GM23248 (cell line): ENCODE results near the gene KIR3DL1. TPM values are rescaled to one million over a fixed set of nuclear protein-coding genes. Genes with fewer than 3 reads are reported as not detected.
"Not testable (repeated sequence)": the region's sequence is repeated elsewhere in the genome, so short reads cannot be mapped to it uniquely, and the experiment has no call there.

ENCODE experiments used
- DNase-seq: peaks from one replicate; pipeline ENCODE4 v3.0.0-alpha.2; 2015
- H2AFZ ChIP-seq: fragments of 200-600 bp; sonication (generic); 2 replicates; pipeline ENCODE4 v1.6.1; 2016; ENCODE audit warnings: antibody characterized with exemption
- H3F3A ChIP-seq: fragments of 200-600 bp; sonication (generic); 2 replicates; pipeline ENCODE4 v1.6.1; 2016; ENCODE audit warnings: mild to moderate bottlenecking, antibody characterized with exemption, mixed run types; ENCODE audit not compliant: insufficient read depth
- H3K27ac ChIP-seq: fragments of 200-600 bp; sonication (generic); 2 replicates; pipeline ENCODE4 v1.5.1; 2016; ENCODE audit warnings: mild to moderate bottlenecking
- H3K27me3 ChIP-seq: fragments of 200-600 bp; sonication (generic); replicated peaks from 2 replicates; pipeline ENCODE4 v1.6.1; 2016; ENCODE audit warnings: mild to moderate bottlenecking; ENCODE audit not compliant: insufficient read depth
- H3K36me3 ChIP-seq: fragments of 200-600 bp; sonication (generic); 2 replicates; pipeline ENCODE4 v1.6.1; 2016; ENCODE audit warnings: low read depth, mild to moderate bottlenecking
- H3K4me1 ChIP-seq: fragments of 200-600 bp; sonication (generic); 2 replicates; pipeline ENCODE4 v1.6.1; 2016; ENCODE audit warnings: mild to moderate bottlenecking; ENCODE audit not compliant: insufficient read depth
- H3K4me2 ChIP-seq: fragments of 200-600 bp; sonication (generic); one replicate; pipeline ENCODE4 v1.6.1; 2016; ENCODE audit warnings: mild to moderate bottlenecking; ENCODE audit not compliant: unreplicated experiment
- H3K4me3 ChIP-seq: fragments of 200-600 bp; sonication (generic); 2 replicates; pipeline ENCODE4 v1.5.1; 2016; ENCODE audit warnings: mild to moderate bottlenecking
- H3K79me2 ChIP-seq: fragments of 200-600 bp; sonication (generic); 2 replicates; pipeline ENCODE4 v1.6.1; 2016; ENCODE audit warnings: mild to moderate bottlenecking; ENCODE audit not compliant: insufficient read depth
- H3K9ac ChIP-seq: fragments of 200-600 bp; sonication (generic); 2 replicates; pipeline ENCODE4 v1.6.1; 2016; ENCODE audit warnings: mild to moderate bottlenecking
- H3K9me2 ChIP-seq: fragments of 200-600 bp; sonication (generic); 2 replicates; pipeline ENCODE4 v1.6.1; 2016; ENCODE audit warnings: mixed run types, mild to moderate bottlenecking, moderate library complexity; ENCODE audit not compliant: insufficient read depth
- H3K9me3 ChIP-seq: fragments of 200-600 bp; sonication (generic); one replicate; pipeline ENCODE4 v1.6.1; 2017; ENCODE audit warnings: low read depth
- H4K20me1 ChIP-seq: fragments of 200-600 bp; sonication (generic); 2 replicates; pipeline ENCODE4 v1.6.0; 2016; ENCODE audit not compliant: insufficient read depth
- EZH2 ChIP-seq: fragments of 200-600 bp; sonication (generic); IDR thresholded peaks from 2 replicates; pipeline ENCODE4 v1.6.1; 2018; ENCODE audit warnings: antibody characterized with exemption, mild to moderate bottlenecking; ENCODE audit not compliant: insufficient read depth, poor library complexity, severe bottlenecking
- EZH2phosphoT487 ChIP-seq: fragments of 200-600 bp; sonication (generic); IDR thresholded peaks from 2 replicates; pipeline ENCODE4 v1.6.1; 2018; ENCODE audit warnings: antibody characterized with exemption, moderate library complexity, mild to moderate bottlenecking, low read depth; ENCODE audit not compliant: insufficient read depth
- WGBS, 2 experiments: methylation state at CpG; one replicate each; pipeline ENCODE4 v1.1.6; 2015 to 2017; ENCODE audit warnings: low lambda C conversion rate in 2 of 2, low coverage in 1 of 2; ENCODE audit errors: missing lambda C conversion rate in 2 of 2; 5-methylcytosine and 5-hydroxymethylcytosine counted together
- in situ Hi-C: fragments of 300-500 bp; cut with MboI; formaldehyde crosslinking; loops from 2 replicates; pipeline ENCODE4 v1.15.0; 2020
- polyA plus RNA-seq: library from polyadenylated mRNA; unstranded; fragments of >200 nt; fragmentation: Nextera tagmentation; extraction: Ambion mirVana; gene quantifications from 2 replicates; pipeline ENCODE4 v1.2.1, GENCODE V29; 2016
- total RNA-seq: library from RNA; depleted of rRNA; stranded (reverse); fragments of >200 nt; shearing (Covaris generic); gene quantifications from 2 replicates; pipeline ENCODE4 v1.2.3, GENCODE V29; 2014

KIR3DL1 gene
- total and polyA plus RNA-seq, 2 experiments from 2014 or later, result not detected

- H3K4me2 ChIP-seq, H4K20me1 ChIP-seq, H2AFZ ChIP-seq, H3K9me2 ChIP-seq, H3K27me3 ChIP-seq, H3K9me3 ChIP-seq, in situ Hi-C loops, H3K4me3 ChIP-seq, H3K27ac ChIP-seq, DNase-seq, H3K36me3 ChIP-seq, H3K4me1 ChIP-seq, H3F3A ChIP-seq, H3K79me2 ChIP-seq, H3K9ac ChIP-seq: not testable (repeated sequence)
- 15 to 18% methylated on average over 8 of the region's 8 CpGs for WGBS, 2 experiments
Observed at GRCh38 chr19:54843171-54843570, 26.9 kb downstream of the KIR3DL1 start.

- H3K4me2 ChIP-seq, in situ Hi-C loops, H2AFZ ChIP-seq, H3K9ac ChIP-seq, DNase-seq, H3K9me2 ChIP-seq, H4K20me1 ChIP-seq, H3K9me3 ChIP-seq, H3K27ac ChIP-seq, H3F3A ChIP-seq, H3K4me1 ChIP-seq, H3K4me3 ChIP-seq, H3K79me2 ChIP-seq, H3K27me3 ChIP-seq, H3K36me3 ChIP-seq: not testable (repeated sequence)
- WGBS, 2 experiments, result 57% methylated on average over 16 of the region's 16 CpGs
Observed at GRCh38 chr19:54850061-54850640, 33.9 kb downstream of the KIR3DL1 start, which contains the start of gene KIR3DL2. Gene KIR3DL2, plus strand, starts transcription at chr19:54850443. Its CDS starts 33 bp downstream, at chr19:54850476.

GRCh38 chr19:54850930-54851329 lies 34.7 kb downstream of the KIR3DL1 start:
- Histone ChIP-seq H4K20me1 (no peaks in the 10 kb centered on the region), H3F3A (no peaks in the 10 kb centered on the region), H3K9ac (no peak overlapping the region), H3K27ac (no peak overlapping the region), H3K9me2 (no peaks in the 10 kb centered on the region), H3K27me3 (no peaks in the 10 kb centered on the region), H3K79me2 (no peaks in the 10 kb centered on the region), H3K36me3 (no peaks in the 10 kb centered on the region), H2AFZ (no peak overlapping the region), H3K4me3 (no peak overlapping the region), H3K4me1 (no peaks in the 10 kb centered on the region), H3K4me2 (no peak overlapping the region), H3K9me3 (no peaks in the 10 kb centered on the region)
- no peak for DNase-seq
- in situ Hi-C loops, result no loop called here
- 27 to 60% methylated on average over 1 to 2 of the region's 2 CpGs for WGBS, 2 experiments
- TF ChIP-seq EZH2phosphoT487, result no peak
- TF ChIP-seq EZH2, result no peak

- WGBS, 2 experiments, result 49 to 54% methylated on average over 7 of the region's 7 CpGs
- H3K79me2 ChIP-seq, result no peaks in the 10 kb centered on the region
- no peaks in the 10 kb centered on the region for H3K36me3 ChIP-seq
- DNase-seq, result no peak
- TF ChIP-seq EZH2 (no peak), EZH2phosphoT487 (no peak)
- H2AFZ ChIP-seq, result no peak overlapping the region
- no peaks in the 10 kb centered on the region for H3K9me3 ChIP-seq
- no peaks in the 10 kb centered on the region for H3K9me2 ChIP-seq
- no peak overlapping the region for H3K4me2 ChIP-seq
- H3K9ac ChIP-seq, result no peak overlapping the region
- H3K27ac ChIP-seq, result no peak overlapping the region
- H3K27me3 ChIP-seq, result no peaks in the 10 kb centered on the region
- H3K4me1 ChIP-seq, result no peaks in the 10 kb centered on the region
- H4K20me1 ChIP-seq, result no peaks in the 10 kb centered on the region
- H3K4me3 ChIP-seq, result no peak overlapping the region
- H3F3A ChIP-seq, result no peaks in the 10 kb centered on the region
- in situ Hi-C loops, result no loop called here
Observed at GRCh38 chr19:54851353-54851752, 35.1 kb downstream of the KIR3DL1 start.

GRCh38 chr19:54855241-54855640 lies 39.0 kb downstream of the KIR3DL1 start:
- H3K27me3 ChIP-seq, H3K9me3 ChIP-seq, H3K4me1 ChIP-seq, in situ Hi-C loops, DNase-seq, H3K27ac ChIP-seq, H3F3A ChIP-seq, H3K36me3 ChIP-seq, H3K4me2 ChIP-seq, H3K9me2 ChIP-seq, H4K20me1 ChIP-seq, H3K9ac ChIP-seq, H3K4me3 ChIP-seq, H2AFZ ChIP-seq, H3K79me2 ChIP-seq: not testable (repeated sequence)
- WGBS, 2 experiments, result 0 to 8% methylated on average over 1 of the region's 1 CpG

- in situ Hi-C loops, H3K9me2 ChIP-seq, H3K9me3 ChIP-seq, H3K4me1 ChIP-seq, H2AFZ ChIP-seq, H4K20me1 ChIP-seq, H3K9ac ChIP-seq, H3K4me3 ChIP-seq, H3K27me3 ChIP-seq, DNase-seq, H3F3A ChIP-seq, H3K79me2 ChIP-seq, H3K4me2 ChIP-seq, H3K27ac ChIP-seq, H3K36me3 ChIP-seq: not testable (repeated sequence)
- WGBS, 2 experiments, result 4 to 8% methylated on average over 3 of the region's 3 CpGs
Observed at GRCh38 chr19:54858476-54858875, 42.2 kb downstream of the KIR3DL1 start.

GRCh38 chr19:54859421-54859820 lies 43.2 kb downstream of the KIR3DL1 start:
- H3K9me3 ChIP-seq, H3K79me2 ChIP-seq, H3K9ac ChIP-seq, H2AFZ ChIP-seq, H3K4me1 ChIP-seq, H3K27ac ChIP-seq, H3K9me2 ChIP-seq, H3K4me3 ChIP-seq, in situ Hi-C loops, H3K27me3 ChIP-seq, H3K36me3 ChIP-seq, H3F3A ChIP-seq, H3K4me2 ChIP-seq, H4K20me1 ChIP-seq: not testable (repeated sequence)
- WGBS, 2 experiments, result 27 to 36% methylated on average over 7 of the region's 7 CpGs
- peak; percentile 8 for DNase-seq
